Measurements from ENCODE around the gene MAST4. TPM values are rescaled to one million over a fixed set of nuclear protein-coding genes. Genes with fewer than 3 reads are reported as not detected.

The MAST4 gene
- total and polyA plus RNA-seq, 2 of the 4 experiments (the other 2 are of a cell fraction), result 4.8 to 6.8 TPM

GRCh38 chr5:66872736-66873331 lies 276.6 kb downstream of the MAST4 start:
- no peak overlapping the region for H4K5ac ChIP-seq (ENCODE audit: low read depth, low read length)
- no peak overlapping the region for H2BK15ac ChIP-seq (ENCODE audit: low read depth, low read length)
- no peak overlapping the region for H2BK120ac ChIP-seq (ENCODE audit: low read depth, low read length)
- no TSS peak for BruUV-seq (replicated peaks)
- ChIA-PET POLR2A (ENCODE audit: unreplicated experiment) (no interaction called here), CTCF (interaction anchor here (1.0 to 2.2 kb wide), 3 partner anchors 17 to 87 kb away, joined by 3 to 5 read pairs (median 3); no protein-coding TSS in a partner anchor)
- intact Hi-C loops (cut with micrococcal nuclease), result no loop called here
- no peak overlapping the region for H3K23ac ChIP-seq (ENCODE audit: low read depth, low read length)
- H2BK20ac ChIP-seq (ENCODE audit: low read depth, low read length), result no peak overlapping the region
- H3K9me3 ChIP-seq (ENCODE audit: control insufficient read depth, insufficient read depth, low read length), result no peaks in the 10 kb centered on the region
- no peaks in the 10 kb centered on the region for H3K4me1 ChIP-seq (ENCODE audit: control insufficient read depth, insufficient read depth, low read length)
- no peak overlapping the region for H2AK9ac ChIP-seq (replicated peaks; ENCODE audit: low read depth, low read length, poor library complexity)
- no peak overlapping the region for H4K8ac ChIP-seq (ENCODE audit: low read depth in 2 of 2, low read length in 2 of 2)
- peaks cover 2% of the 10 kb centered on the region for H3K27me3 ChIP-seq (ENCODE audit: control insufficient read depth, insufficient read depth, low read length)
- H4K91ac ChIP-seq (ENCODE audit: insufficient read depth, low read depth, low read length), result no peak overlapping the region
- no peaks in the 10 kb centered on the region for H3K79me1 ChIP-seq (ENCODE audit: low read depth in 1 of 2, low read length in 2 of 2)
- dilution Hi-C loops (cut with HindIII; ENCODE audit: low sequenced_read_pairs, unreplicated experiment), result no loop called here
- no peak overlapping the region for H3K56ac ChIP-seq (ENCODE audit: extremely low read depth, insufficient read depth, low read length)
- no peaks in the 10 kb centered on the region for H4K20me1 ChIP-seq (ENCODE audit: insufficient read depth, low read length)
- no peak overlapping the region for H3K4ac ChIP-seq (ENCODE audit: low read depth, low read length)
- no peak overlapping the region for H2AK5ac ChIP-seq (ENCODE audit: low read depth, low read length)
- in situ Hi-C loops (cut with MboI; ENCODE audit: low sequenced_read_pairs), result no loop called here
- no peak overlapping the region for H3K18ac ChIP-seq (ENCODE audit: low read depth, low read length)
- DNase-seq (no peak), ATAC-seq (ENCODE audit: low read depth) (no peak)
- H3K27ac ChIP-seq (ENCODE audit: insufficient read depth, low read length), result no peak overlapping the region
- no peaks in the 10 kb centered on the region for H3K36me3 ChIP-seq (ENCODE audit: control insufficient read depth, insufficient read depth, low read length)
- no peak overlapping the region for H3K9ac ChIP-seq (ENCODE audit: low read depth, low read length)
- TF ChIP-seq MAZ (IDR thresholded peaks at IDR 0.05; ENCODE audit: borderline replicate concordance, low read depth, low read length) (no peak), POLR2A (IDR thresholded peaks at IDR 0.05; ENCODE audit: low read depth, low read length) (no peak), FOS (IDR thresholded peaks at IDR 0.05; ENCODE audit: low read depth, low read length) (no peak), CTCF (conservative IDR thresholded peaks at IDR 0.05; ENCODE audit: low read depth, low read length) (no peak), RFX5 (IDR thresholded peaks at IDR 0.05; ENCODE audit: low read depth, low read length) (no peak), BHLHE40 (IDR thresholded peaks at IDR 0.05; ENCODE audit: low read depth, low read length) (no peak), USF2 (IDR thresholded peaks at IDR 0.05; ENCODE audit: low read depth, low read length) (no peak), NFE2L2 (IDR thresholded peaks at IDR 0.05; ENCODE audit: low read depth, low read length) (no peak), SMC3 (IDR thresholded peaks at IDR 0.05; ENCODE audit: low read depth, low read length) (no peak), MAFK (IDR thresholded peaks at IDR 0.05; ENCODE audit: low read depth, low read length) (no peak), ELK1 (IDR thresholded peaks at IDR 0.05; ENCODE audit: borderline replicate concordance, low read depth, low read length) (no peak), MXI1 (IDR thresholded peaks at IDR 0.05; ENCODE audit: borderline replicate concordance, low read depth, low read length) (no peak), CEBPB (IDR thresholded peaks at IDR 0.05; ENCODE audit: low read depth, low read length) (no peak), RAD21 (IDR thresholded peaks at IDR 0.05; ENCODE audit: low read length) (no peak), CHD1 (IDR thresholded peaks at IDR 0.05; ENCODE audit: low read depth, low read length) (no peak)
- no peak overlapping the region for H2BK5ac ChIP-seq (ENCODE audit: low read depth, low read length, poor library complexity, severe bottlenecking)
- H3K4me3 ChIP-seq (ENCODE audit: insufficient read depth, low read depth, low read length), result no peak overlapping the region
- no peak overlapping the region for H2AFZ ChIP-seq (replicated peaks; ENCODE audit: low read length, poor library complexity)
- WGBS, 2 experiments (ENCODE audit: extremely low coverage in 2 of 2, insufficient read length in 1 of 2), result no CpG with 5 or more reads among the region's 6 CpGs
- no peaks in the 10 kb centered on the region for H3K9me1 ChIP-seq (ENCODE audit: insufficient read depth, low read length)
- no peak overlapping the region for H3K14ac ChIP-seq (replicated peaks; ENCODE audit: low read depth, low read length)
- H3K4me2 ChIP-seq (ENCODE audit: low read depth, low read length), result no peak overlapping the region

All from IMR-90 (cell line).